HS-5 (cell line): ENCODE data around the gene SSTR5.

Experiments
- DNase-seq: peaks from one replicate; pipeline ENCODE4 v3.0.0-alpha.2; 2012; ENCODE audit warnings: low read depth

Gene SSTR5

GRCh38 chr16:1125471-1125870, 52.9 kb downstream of the SSTR5 start:
- no peak for DNase-seq

- DNase-seq = no peak
Observed at GRCh38 chr16:1126044-1126443, 53.5 kb downstream of the SSTR5 start.

- no peak for DNase-seq
Observed at GRCh38 chr16:1126586-1126985, 54.0 kb downstream of the SSTR5 start.

- no peak for DNase-seq
Observed at GRCh38 chr16:1127101-1127500, 54.6 kb downstream of the SSTR5 start.

GRCh38 chr16:1127971-1128715, 55.6 kb downstream of the SSTR5 start:
- DNase-seq = no peak

- no peak for DNase-seq
Observed at GRCh38 chr16:1129106-1129960, 56.8 kb downstream of the SSTR5 start.

GRCh38 chr16:1130382-1130781, 57.8 kb downstream of the SSTR5 start:
- DNase-seq = no peak
